ENCODE data around the gene SIAH1. TPM values are rescaled to one million over a fixed set of nuclear protein-coding genes. Genes with fewer than 3 reads are reported as not detected.

Gene SIAH1
- total RNA-seq, 1 experiment from 2014 or later = 22.7 TPM

DNA sequence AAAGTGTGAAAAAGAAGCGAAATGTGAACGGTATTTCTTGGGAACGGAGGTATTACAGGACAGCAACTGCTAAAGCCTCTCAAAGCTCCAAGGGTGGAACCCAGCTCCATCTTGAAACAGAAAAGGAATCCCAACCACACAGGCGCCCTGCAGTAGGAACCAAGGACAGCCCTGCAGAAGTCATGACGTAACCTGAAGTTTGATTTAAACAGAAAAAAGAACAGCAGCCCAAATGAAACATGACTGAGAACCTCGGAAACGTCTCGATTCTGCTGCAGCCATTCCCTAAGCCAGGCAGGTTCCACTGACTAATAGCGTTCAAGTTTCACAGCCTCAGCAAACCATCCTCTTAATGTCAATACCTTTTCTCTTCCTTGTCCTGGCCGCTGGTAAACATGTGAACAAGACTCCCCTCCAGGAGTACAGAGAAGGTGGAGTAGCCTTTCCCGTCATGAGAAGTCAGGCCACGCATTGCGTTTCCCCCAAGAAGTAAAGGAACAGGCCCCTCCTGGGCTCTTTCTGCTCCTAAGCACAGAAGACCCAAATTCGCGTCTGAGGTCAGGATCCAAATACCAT lies 20.1 kb downstream of the SIAH1 start (continued):
- TF ChIP-seq ATF3 (IDR thresholded peaks at IDR 0.05) = no peak

DNA sequence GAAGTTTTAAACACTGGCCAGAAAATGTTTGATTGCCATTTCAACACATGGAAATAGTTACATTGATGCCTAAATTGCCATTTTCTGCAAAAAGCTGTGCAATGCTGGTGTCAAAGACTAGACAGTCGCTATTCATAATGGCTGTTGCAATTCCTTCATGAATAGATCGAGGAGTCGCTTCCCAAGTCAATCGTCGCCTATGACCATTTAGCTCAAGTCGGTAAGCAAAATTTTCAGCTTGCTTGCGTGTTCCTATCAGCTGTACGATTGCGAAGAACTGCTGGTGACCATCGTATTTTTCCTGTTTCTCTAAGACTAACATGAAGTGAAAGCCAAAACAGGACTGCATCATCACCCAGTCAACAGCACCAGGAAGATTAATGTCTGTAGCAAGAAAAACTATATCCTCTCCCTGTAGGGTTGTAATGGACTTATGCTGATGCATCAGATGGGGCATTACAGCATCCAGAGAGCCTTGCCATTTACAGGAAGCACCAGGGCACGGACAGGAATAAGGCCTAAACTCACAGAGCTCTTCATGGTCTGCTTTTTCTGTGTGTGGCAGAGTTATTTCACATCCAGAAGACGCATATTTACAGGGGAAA lies 23.6 kb downstream of the SIAH1 start:
- Histone ChIP-seq H3K27me3 (ENCODE audit: insufficient read depth, low read length) (no peaks in the 10 kb centered on the region), H3K4me3 (replicated peaks in 1 of 2; ENCODE audit: low read depth in 1 of 2, low read length in 2 of 2) (no peak overlapping the region), H3K27ac (ENCODE audit: low read depth, low read length) (no peak overlapping the region), H3K4me1 (ENCODE audit: control insufficient read depth in 1 of 2, insufficient read depth in 2 of 2, low read length in 2 of 2) (peaks cover 9 to 14% of the 10 kb centered on the region in 2 experiments), H3K9ac (ENCODE audit: low read length) (no peak overlapping the region), H4K20me1 (ENCODE audit: insufficient read depth) (peaks cover 6% of the 10 kb centered on the region; the same call in 1 of the 2 replicates), H2AFZ (ENCODE audit: low read depth, low read length, poor library complexity, severe bottlenecking) (no peak overlapping the region), H3K9me2 (ENCODE audit: insufficient read depth) (no peaks in the 10 kb centered on the region), H3K36me3 (ENCODE audit: control insufficient read depth in 1 of 2, insufficient read depth in 2 of 2, low read length in 2 of 2) (peaks cover 2 to 7% of the 10 kb centered on the region in 2 experiments; a peak in 2 of 4 replicates), H3K79me2 (ENCODE audit: insufficient read depth, low read length) (peaks cover 91% of the 10 kb centered on the region), H3K9me3 (ENCODE audit: control insufficient read depth in 1 of 2, insufficient read depth in 1 of 2, low read depth in 1 of 2, low read length in 2 of 2) (no peaks in the 10 kb centered on the region), H3K4me2 (ENCODE audit: low read length) (no peak overlapping the region)
- no TSS peak for BruUV-seq (replicated peaks)
- ChIA-PET POLR2A (no interaction called here), CTCF (interaction anchor here (1.3 to 1.8 kb wide), 2 partner anchors 165 to 262 kb away, joined by 3 to 5 read pairs; no protein-coding TSS in a partner anchor), RAD21 (ENCODE audit: low non-redundant PET in 1 of 2, low total read pairs in 2 of 2, uncharacterized antibody in 2 of 2, unreplicated experiment in 2 of 2) (no interaction called here)
- intact Hi-C loops (cut with micrococcal nuclease) = no loop called here
- DNase-seq (ENCODE audit: low read depth, low spot score) (no peak), ATAC-seq (no peak)
- TF ChIP-seq ZBTB33 (IDR thresholded peaks at IDR 0.05; ENCODE audit: extremely low read depth, insufficient replicate concordance, low read length) (no peak), CEBPB (IDR thresholded peaks at IDR 0.05; ENCODE audit: low read depth) (no peak), EZH2 (IDR thresholded peaks at IDR 0.05) (no peak), YY1 (IDR thresholded peaks at IDR 0.05; ENCODE audit: extremely low read depth, insufficient replicate concordance, low read depth, low read length) (no peak), JUND (IDR thresholded peaks at IDR 0.05) (no peak), SRF (IDR thresholded peaks at IDR 0.05; ENCODE audit: low read depth) (no peak), EGR1 (IDR thresholded peaks at IDR 0.05; ENCODE audit: low read depth) (no peak), POLR2A (IDR thresholded peaks at IDR 0.05; ENCODE audit: borderline replicate concordance, extremely low read depth, insufficient read depth, insufficient read length) (no peak), EZH2phosphoT487 (IDR thresholded peaks at IDR 0.05; ENCODE audit: borderline replicate concordance) (no peak), ZNF274 (IDR thresholded peaks at IDR 0.05; ENCODE audit: low read depth, low read length) (no peak), RAD21 (IDR thresholded peaks at IDR 0.05; ENCODE audit: low read depth) (no peak), ELF1 (IDR thresholded peaks at IDR 0.05; ENCODE audit: borderline replicate concordance, low read depth) (no peak), FOSL1 (IDR thresholded peaks at IDR 0.05; ENCODE audit: low read depth) (no peak), POLR2AphosphoS5 (IDR thresholded peaks at IDR 0.05; ENCODE audit: low read depth, low read length) (no peak), ZFX (IDR thresholded peaks at IDR 0.05) (no peak)
- TF ChIP-seq, protein P1, sequence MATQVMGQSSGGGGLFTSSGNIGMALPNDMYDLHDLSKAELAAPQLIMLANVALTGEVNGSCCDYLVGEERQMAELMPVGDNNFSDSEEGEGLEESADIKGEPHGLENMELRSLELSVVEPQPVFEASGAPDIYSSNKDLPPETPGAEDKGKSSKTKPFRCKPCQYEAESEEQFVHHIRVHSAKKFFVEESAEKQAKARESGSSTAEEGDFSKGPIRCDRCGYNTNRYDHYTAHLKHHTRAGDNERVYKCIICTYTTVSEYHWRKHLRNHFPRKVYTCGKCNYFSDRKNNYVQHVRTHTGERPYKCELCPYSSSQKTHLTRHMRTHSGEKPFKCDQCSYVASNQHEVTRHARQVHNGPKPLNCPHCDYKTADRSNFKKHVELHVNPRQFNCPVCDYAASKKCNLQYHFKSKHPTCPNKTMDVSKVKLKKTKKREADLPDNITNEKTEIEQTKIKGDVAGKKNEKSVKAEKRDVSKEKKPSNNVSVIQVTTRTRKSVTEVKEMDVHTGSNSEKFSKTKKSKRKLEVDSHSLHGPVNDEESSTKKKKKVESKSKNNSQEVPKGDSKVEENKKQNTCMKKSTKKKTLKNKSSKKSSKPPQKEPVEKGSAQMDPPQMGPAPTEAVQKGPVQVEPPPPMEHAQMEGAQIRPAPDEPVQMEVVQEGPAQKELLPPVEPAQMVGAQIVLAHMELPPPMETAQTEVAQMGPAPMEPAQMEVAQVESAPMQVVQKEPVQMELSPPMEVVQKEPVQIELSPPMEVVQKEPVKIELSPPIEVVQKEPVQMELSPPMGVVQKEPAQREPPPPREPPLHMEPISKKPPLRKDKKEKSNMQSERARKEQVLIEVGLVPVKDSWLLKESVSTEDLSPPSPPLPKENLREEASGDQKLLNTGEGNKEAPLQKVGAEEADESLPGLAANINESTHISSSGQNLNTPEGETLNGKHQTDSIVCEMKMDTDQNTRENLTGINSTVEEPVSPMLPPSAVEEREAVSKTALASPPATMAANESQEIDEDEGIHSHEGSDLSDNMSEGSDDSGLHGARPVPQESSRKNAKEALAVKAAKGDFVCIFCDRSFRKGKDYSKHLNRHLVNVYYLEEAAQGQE (IDR thresholded peaks at IDR 0.05; ENCODE audit: low read depth) = no peak
- TF ChIP-seq, protein P2, sequence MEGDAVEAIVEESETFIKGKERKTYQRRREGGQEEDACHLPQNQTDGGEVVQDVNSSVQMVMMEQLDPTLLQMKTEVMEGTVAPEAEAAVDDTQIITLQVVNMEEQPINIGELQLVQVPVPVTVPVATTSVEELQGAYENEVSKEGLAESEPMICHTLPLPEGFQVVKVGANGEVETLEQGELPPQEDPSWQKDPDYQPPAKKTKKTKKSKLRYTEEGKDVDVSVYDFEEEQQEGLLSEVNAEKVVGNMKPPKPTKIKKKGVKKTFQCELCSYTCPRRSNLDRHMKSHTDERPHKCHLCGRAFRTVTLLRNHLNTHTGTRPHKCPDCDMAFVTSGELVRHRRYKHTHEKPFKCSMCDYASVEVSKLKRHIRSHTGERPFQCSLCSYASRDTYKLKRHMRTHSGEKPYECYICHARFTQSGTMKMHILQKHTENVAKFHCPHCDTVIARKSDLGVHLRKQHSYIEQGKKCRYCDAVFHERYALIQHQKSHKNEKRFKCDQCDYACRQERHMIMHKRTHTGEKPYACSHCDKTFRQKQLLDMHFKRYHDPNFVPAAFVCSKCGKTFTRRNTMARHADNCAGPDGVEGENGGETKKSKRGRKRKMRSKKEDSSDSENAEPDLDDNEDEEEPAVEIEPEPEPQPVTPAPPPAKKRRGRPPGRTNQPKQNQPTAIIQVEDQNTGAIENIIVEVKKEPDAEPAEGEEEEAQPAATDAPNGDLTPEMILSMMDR (IDR thresholded peaks at IDR 0.05 in 2 of 3, conservative IDR thresholded peaks at IDR 0.05 in 1 of 3; ENCODE audit: borderline replicate concordance in 1 of 3, insufficient read depth in 1 of 3, low read depth in 2 of 3, low read length in 2 of 3) = no peak
